Endothelial cell (in vitro differentiated cells): Measurements from ENCODE around the gene MEPE. TPM values are rescaled to one million over a fixed set of nuclear protein-coding genes. Genes with fewer than 3 reads are reported as not detected.

Experiments used
- DNase-seq: peaks from one replicate; pipeline ENCODE4 v3.0.0; 2021; ENCODE audit warnings: low spot score
- H3K27ac Mint-ChIP-seq: one replicate; pipeline ENCODE4 v1.8.0; 2021; ENCODE audit warnings: mixed read lengths, inconsistent platforms; ENCODE audit not compliant: unreplicated experiment
- H3K27me3 Mint-ChIP-seq: one replicate; pipeline ENCODE4 v1.8.0; 2021; ENCODE audit warnings: mild to moderate bottlenecking, moderate library complexity, mixed read lengths, inconsistent platforms; ENCODE audit not compliant: unreplicated experiment
- H3K36me3 Mint-ChIP-seq: one replicate; pipeline ENCODE4 v1.8.0; 2021; ENCODE audit warnings: mild to moderate bottlenecking, low read depth, mixed read lengths, inconsistent platforms; ENCODE audit not compliant: unreplicated experiment
- H3K4me1 Mint-ChIP-seq: one replicate; pipeline ENCODE4 v1.8.0; 2021; ENCODE audit warnings: mild to moderate bottlenecking, mixed read lengths, inconsistent platforms; ENCODE audit not compliant: unreplicated experiment
- H3K4me3 Mint-ChIP-seq: one replicate; pipeline ENCODE4 v1.8.0; 2021; ENCODE audit warnings: mild to moderate bottlenecking, mixed read lengths, inconsistent platforms; ENCODE audit not compliant: unreplicated experiment
- H3K9me3 Mint-ChIP-seq: one replicate; pipeline ENCODE4 v1.8.0; 2021; ENCODE audit warnings: mixed read lengths, inconsistent platforms; ENCODE audit not compliant: unreplicated experiment
- CTCF ChIP-seq: fragments of 200-600 bp; sonication (generic); IDR thresholded peaks from one replicate; pipeline ENCODE4 v1.5.0; 2021; ENCODE audit warnings: antibody characterized with exemption; ENCODE audit not compliant: unreplicated experiment
- total RNA-seq: library from RNA; stranded (reverse); fragmentation: NEBNext Ultra II Directional; extraction: Animal tissue kit (Norgen Biotek cat#: 25700); gene quantifications from one replicate; pipeline ENCODE4 v1.2.1, GENCODE V29; 2021; ENCODE audit not compliant: unreplicated experiment

MEPE gene
- total RNA-seq, 1 donor from 2014 or later, result not detected

GRCh38 chr4:87853108-87853507, 20.3 kb downstream of the MEPE start:
- no peak for DNase-seq
- no peak for TF ChIP-seq CTCF
- Mint-ChIP-seq H3K4me1 (peaks cover 14% of the 10 kb centered on the region), H3K27ac (no peak overlapping the region), H3K9me3 (no peaks in the 10 kb centered on the region), H3K36me3 (no peaks in the 10 kb centered on the region), H3K27me3 (peaks cover 3% of the 10 kb centered on the region), H3K4me3 (no peak overlapping the region)

GRCh38 chr4:87853891-87854290, 21.1 kb downstream of the MEPE start:
- H3K27ac Mint-ChIP-seq, result no peak overlapping the region
- peaks cover 3% of the 10 kb centered on the region for H3K27me3 Mint-ChIP-seq
- H3K36me3 Mint-ChIP-seq, result no peaks in the 10 kb centered on the region
- H3K9me3 Mint-ChIP-seq, result no peaks in the 10 kb centered on the region
- peaks cover 14% of the 10 kb centered on the region for H3K4me1 Mint-ChIP-seq
- no peak for DNase-seq
- TF ChIP-seq CTCF, result no peak
- no peak overlapping the region for H3K4me3 Mint-ChIP-seq

- Mint-ChIP-seq H3K27ac (no peak overlapping the region), H3K4me1 (peaks cover 4% of the 10 kb centered on the region), H3K27me3 (peaks cover 3% of the 10 kb centered on the region), H3K9me3 (no peaks in the 10 kb centered on the region), H3K4me3 (no peak overlapping the region), H3K36me3 (no peaks in the 10 kb centered on the region)
- DNase-seq, result no peak
- TF ChIP-seq CTCF, result no peak
Observed at GRCh38 chr4:87855559-87855958, 22.8 kb downstream of the MEPE start.

- H3K27me3 Mint-ChIP-seq, result peaks cover 3% of the 10 kb centered on the region
- no peak for DNase-seq
- no peaks in the 10 kb centered on the region for H3K9me3 Mint-ChIP-seq
- H3K36me3 Mint-ChIP-seq, result no peaks in the 10 kb centered on the region
- peaks cover 4% of the 10 kb centered on the region for H3K4me1 Mint-ChIP-seq
- H3K27ac Mint-ChIP-seq, result no peak overlapping the region
- no peak overlapping the region for H3K4me3 Mint-ChIP-seq
- TF ChIP-seq CTCF, result no peak
Observed at GRCh38 chr4:87856816-87857215, 24.0 kb downstream of the MEPE start.

GRCh38 chr4:87857789-87858188, 25.0 kb downstream of the MEPE start:
- TF ChIP-seq CTCF, result no peak
- peaks cover 3% of the 10 kb centered on the region for H3K27me3 Mint-ChIP-seq
- no peak overlapping the region for H3K4me3 Mint-ChIP-seq
- H3K36me3 Mint-ChIP-seq, result no peaks in the 10 kb centered on the region
- no peak overlapping the region for H3K27ac Mint-ChIP-seq
- peaks cover 4% of the 10 kb centered on the region for H3K4me1 Mint-ChIP-seq
- no peak for DNase-seq
- H3K9me3 Mint-ChIP-seq, result no peaks in the 10 kb centered on the region
